ENCODE data around the gene GPHN. TPM values are rescaled to one million over a fixed set of nuclear protein-coding genes. Genes with fewer than 3 reads are reported as not detected.
"Not testable (repeated sequence)": the region's sequence is repeated elsewhere in the genome, so short reads cannot be mapped to it uniquely, and the experiment has no call there.

Gene GPHN
- polyA plus RNA-seq, 1 donor (not counting 4 experiments of a cell fraction or from before 2014, with no cell fraction given) = 17.6 TPM

DNA sequence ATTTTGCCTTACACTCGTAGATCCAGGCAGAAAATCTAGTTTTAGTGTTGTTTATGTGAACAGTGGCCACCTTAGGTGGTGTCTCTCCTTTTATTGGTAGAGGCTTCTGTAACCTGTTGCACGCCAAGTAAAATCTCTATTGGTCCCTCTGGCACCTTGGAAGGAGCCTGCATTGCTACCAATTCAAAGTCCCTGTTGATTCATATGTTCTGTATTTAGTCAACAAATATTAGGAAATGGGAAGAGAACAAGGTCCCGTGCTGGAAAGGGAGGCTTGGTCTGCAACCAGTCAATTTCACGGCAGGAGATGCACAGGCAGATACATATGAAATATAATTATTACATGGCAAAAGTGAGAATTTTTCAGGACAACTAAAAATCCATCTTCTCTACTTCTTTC, 6.4 kb upstream of the GPHN start:
- peaks cover 9% of the 10 kb centered on the region for H3K4me1 ChIP-seq (ENCODE audit: control insufficient read depth, extremely low read depth, insufficient read depth, low read length)
- H3K9ac ChIP-seq (ENCODE audit: control insufficient read depth, extremely low read depth, insufficient read depth, low read length) = no peak overlapping the region
- no peaks in the 10 kb centered on the region for H3K79me2 ChIP-seq (ENCODE audit: control insufficient read depth, insufficient read depth, low read length)
- H3K27ac ChIP-seq (ENCODE audit: control insufficient read depth, insufficient read depth, low read length) = no peak overlapping the region
- DNase-seq (ENCODE audit: low read depth, low spot score) = no peak
- no peaks in the 10 kb centered on the region for H3K27me3 ChIP-seq (ENCODE audit: control insufficient read depth, extremely low read depth, insufficient read depth, low read length)
- H2AFZ ChIP-seq (ENCODE audit: control insufficient read depth, low read length) = no peak overlapping the region
- no peak overlapping the region for H3K4me2 ChIP-seq (ENCODE audit: control insufficient read depth, extremely low read depth, insufficient read depth, low read depth, low read length)
- FAIRE-seq = no peak
- H4K20me1 ChIP-seq (ENCODE audit: control insufficient read depth, extremely low read depth, insufficient read depth, low read length) = no peaks in the 10 kb centered on the region
- H3K9me3 ChIP-seq (ENCODE audit: control insufficient read depth, low read depth, low read length) = no peaks in the 10 kb centered on the region
- no peaks in the 10 kb centered on the region for H3K36me3 ChIP-seq (ENCODE audit: control insufficient read depth in 2 of 2, extremely low read depth in 1 of 2, insufficient read depth in 2 of 2, low read length in 2 of 2)
- TF ChIP-seq CTCF (optimal IDR thresholded peaks at IDR 0.05 in 1 of 3, IDR thresholded peaks at IDR 0.05 in 1 of 3, conservative IDR thresholded peaks at IDR 0.05 in 1 of 3; ENCODE audit: extremely low read depth in 1 of 3, insufficient read depth in 2 of 3, low read length in 3 of 3) (no peak), EZH2 (IDR thresholded peaks at IDR 0.05; ENCODE audit: low read length) (no peak)
- H3K4me3 ChIP-seq (ENCODE audit: control insufficient read depth in 2 of 3, extremely low read depth in 1 of 3, insufficient read depth in 2 of 3, low read depth in 1 of 3, low read length in 3 of 3) = no peak overlapping the region
- H3K9me1 ChIP-seq (ENCODE audit: control insufficient read depth, extremely low read depth, insufficient read depth, low read length) = no peaks in the 10 kb centered on the region
- dilution Hi-C loops (cut with MboI; ENCODE audit: extremely low pct_ligation_motif_present, low sequenced_read_pairs) = no loop called here

DNA sequence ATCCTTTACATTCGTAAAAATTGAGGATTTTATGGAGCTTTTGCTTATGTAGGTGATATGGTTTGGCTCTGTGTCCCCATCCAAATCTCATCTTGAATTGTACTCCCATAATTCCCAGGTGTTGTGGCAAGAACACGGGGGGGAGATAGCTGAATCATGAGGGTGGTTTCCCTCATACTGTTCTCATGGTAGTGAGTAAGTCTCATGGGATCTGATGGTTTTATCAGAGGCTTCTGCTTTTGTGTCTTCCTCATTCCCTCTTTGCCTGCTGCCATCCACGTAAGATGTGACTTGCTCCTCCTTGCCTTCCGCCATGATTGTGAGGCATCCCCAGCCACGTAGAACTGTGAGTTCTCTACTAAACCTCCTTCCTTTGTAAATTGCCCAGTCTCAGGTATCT, 5.1 kb upstream of the GPHN start:
- H3K36me3 ChIP-seq (ENCODE audit: control insufficient read depth in 2 of 2, extremely low read depth in 1 of 2, insufficient read depth in 2 of 2, low read length in 2 of 2); H3K4me2 ChIP-seq (ENCODE audit: control insufficient read depth, extremely low read depth, insufficient read depth, low read depth, low read length); H3K79me2 ChIP-seq (ENCODE audit: control insufficient read depth, insufficient read depth, low read length); FAIRE-seq; H3K9me3 ChIP-seq (ENCODE audit: control insufficient read depth, low read depth, low read length); H3K9me1 ChIP-seq (ENCODE audit: control insufficient read depth, extremely low read depth, insufficient read depth, low read length); H3K27ac ChIP-seq (ENCODE audit: control insufficient read depth, insufficient read depth, low read length); H2AFZ ChIP-seq (ENCODE audit: control insufficient read depth, low read length); H4K20me1 ChIP-seq (ENCODE audit: control insufficient read depth, extremely low read depth, insufficient read depth, low read length); H3K9ac ChIP-seq (ENCODE audit: control insufficient read depth, extremely low read depth, insufficient read depth, low read length); DNase-seq (ENCODE audit: low read depth, low spot score); H3K27me3 ChIP-seq (ENCODE audit: control insufficient read depth, extremely low read depth, insufficient read depth, low read length); dilution Hi-C loops (cut with MboI; ENCODE audit: extremely low pct_ligation_motif_present, low sequenced_read_pairs); H3K4me3 ChIP-seq (ENCODE audit: control insufficient read depth in 2 of 3, extremely low read depth in 1 of 3, insufficient read depth in 2 of 3, low read depth in 1 of 3, low read length in 3 of 3): not testable (repeated sequence)
- peaks cover 17% of the 10 kb centered on the region for H3K4me1 ChIP-seq (ENCODE audit: control insufficient read depth, extremely low read depth, insufficient read depth, low read length)

GRCh38 chr14:66503532-66503931, 4.4 kb upstream of the GPHN start:
- no peak overlapping the region for H3K27ac ChIP-seq (ENCODE audit: control insufficient read depth, insufficient read depth, low read length)
- no peaks in the 10 kb centered on the region for H3K27me3 ChIP-seq (ENCODE audit: control insufficient read depth, extremely low read depth, insufficient read depth, low read length)
- FAIRE-seq = peak; percentile 65
- H4K20me1 ChIP-seq (ENCODE audit: control insufficient read depth, extremely low read depth, insufficient read depth, low read length) = no peaks in the 10 kb centered on the region
- no peaks in the 10 kb centered on the region for H3K9me1 ChIP-seq (ENCODE audit: control insufficient read depth, extremely low read depth, insufficient read depth, low read length)
- H3K4me2 ChIP-seq (ENCODE audit: control insufficient read depth, extremely low read depth, insufficient read depth, low read depth, low read length) = no peak overlapping the region
- H2AFZ ChIP-seq (ENCODE audit: control insufficient read depth, low read length) = peak overlapping the region; percentile 40
- H3K4me1 ChIP-seq (ENCODE audit: control insufficient read depth, extremely low read depth, insufficient read depth, low read length) = peaks cover 17% of the 10 kb centered on the region
- no peaks in the 10 kb centered on the region for H3K79me2 ChIP-seq (ENCODE audit: control insufficient read depth, insufficient read depth, low read length)
- H3K9me3 ChIP-seq (ENCODE audit: control insufficient read depth, low read depth, low read length) = no peaks in the 10 kb centered on the region
- dilution Hi-C loops (cut with MboI; ENCODE audit: extremely low pct_ligation_motif_present, low sequenced_read_pairs) = no loop called here
- DNase-seq (ENCODE audit: low read depth, low spot score) = no peak
- no peaks in the 10 kb centered on the region for H3K36me3 ChIP-seq (ENCODE audit: control insufficient read depth in 2 of 2, extremely low read depth in 1 of 2, insufficient read depth in 2 of 2, low read length in 2 of 2)
- no peak overlapping the region for H3K9ac ChIP-seq (ENCODE audit: control insufficient read depth, extremely low read depth, insufficient read depth, low read length)
- H3K4me3 ChIP-seq (ENCODE audit: control insufficient read depth in 2 of 3, extremely low read depth in 1 of 3, insufficient read depth in 2 of 3, low read depth in 1 of 3, low read length in 3 of 3) = no peak overlapping the region
- no peak for TF ChIP-seq EZH2 (IDR thresholded peaks at IDR 0.05; ENCODE audit: low read length)
- no peak for TF ChIP-seq CTCF (optimal IDR thresholded peaks at IDR 0.05 in 1 of 3, IDR thresholded peaks at IDR 0.05 in 1 of 3, conservative IDR thresholded peaks at IDR 0.05 in 1 of 3; ENCODE audit: extremely low read depth in 1 of 3, insufficient read depth in 2 of 3, low read length in 3 of 3)
